ENCODE measurements around the gene HMG20A.

GRCh38 chr15:77457191-77457904 is 36.7 kb downstream of the HMG20A start:
- TF ChIP-seq, protein P1, sequence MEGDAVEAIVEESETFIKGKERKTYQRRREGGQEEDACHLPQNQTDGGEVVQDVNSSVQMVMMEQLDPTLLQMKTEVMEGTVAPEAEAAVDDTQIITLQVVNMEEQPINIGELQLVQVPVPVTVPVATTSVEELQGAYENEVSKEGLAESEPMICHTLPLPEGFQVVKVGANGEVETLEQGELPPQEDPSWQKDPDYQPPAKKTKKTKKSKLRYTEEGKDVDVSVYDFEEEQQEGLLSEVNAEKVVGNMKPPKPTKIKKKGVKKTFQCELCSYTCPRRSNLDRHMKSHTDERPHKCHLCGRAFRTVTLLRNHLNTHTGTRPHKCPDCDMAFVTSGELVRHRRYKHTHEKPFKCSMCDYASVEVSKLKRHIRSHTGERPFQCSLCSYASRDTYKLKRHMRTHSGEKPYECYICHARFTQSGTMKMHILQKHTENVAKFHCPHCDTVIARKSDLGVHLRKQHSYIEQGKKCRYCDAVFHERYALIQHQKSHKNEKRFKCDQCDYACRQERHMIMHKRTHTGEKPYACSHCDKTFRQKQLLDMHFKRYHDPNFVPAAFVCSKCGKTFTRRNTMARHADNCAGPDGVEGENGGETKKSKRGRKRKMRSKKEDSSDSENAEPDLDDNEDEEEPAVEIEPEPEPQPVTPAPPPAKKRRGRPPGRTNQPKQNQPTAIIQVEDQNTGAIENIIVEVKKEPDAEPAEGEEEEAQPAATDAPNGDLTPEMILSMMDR (IDR thresholded peaks at IDR 0.05; ENCODE audit: poor library complexity, severe bottlenecking) = no peak
- TF ChIP-seq SMC3 (conservative IDR thresholded peaks at IDR 0.05; ENCODE audit: poor library complexity) = no peak
- TF ChIP-seq EP300 (conservative IDR thresholded peaks at IDR 0.05; ENCODE audit: poor library complexity, severe bottlenecking) = peak; percentile 23
- TF ChIP-seq RAD21 (conservative IDR thresholded peaks at IDR 0.05) = no peak
- TF ChIP-seq MXI1 (conservative IDR thresholded peaks at IDR 0.05; ENCODE audit: poor library complexity, severe bottlenecking) = no peak
- no peak for TF ChIP-seq EZH2 (IDR thresholded peaks at IDR 0.05; ENCODE audit: borderline replicate concordance, insufficient read depth, low read length, poor library complexity, severe bottlenecking)
- peak; percentile 52 for TF ChIP-seq POLR2AphosphoS5 (IDR thresholded peaks at IDR 0.05)
- no peak for TF ChIP-seq TAF1 (IDR thresholded peaks at IDR 0.05; ENCODE audit: low read depth)
- peak; percentile 24 for TF ChIP-seq REST (IDR thresholded peaks at IDR 0.05; ENCODE audit: borderline replicate concordance)
